HG03460 (cell line): ENCODE data around the gene RBMX2.
"Not testable (repeated sequence)": the region's sequence is repeated elsewhere in the genome, so short reads cannot be mapped to it uniquely, and the experiment has no call there.

Experiments used
- ATAC-seq: cut with Tn5 transposase; IDR thresholded peaks from one replicate; pipeline ENCODE4 v1.9.1; 2021; ENCODE audit not compliant: unreplicated experiment

Gene RBMX2

GRCh38 chrX:130401415-130402207 lies at the start of gene RBMX2:
Gene RBMX2, plus strand, starts transcription at chrX:130401987. Its CDS starts 46 bp downstream, at chrX:130402033.
- ATAC-seq, result peak; percentile 93

- ATAC-seq, result not testable (repeated sequence)
Observed at GRCh38 chrX:130352050-130352449, 49.7 kb upstream of the RBMX2 start.

DNA sequence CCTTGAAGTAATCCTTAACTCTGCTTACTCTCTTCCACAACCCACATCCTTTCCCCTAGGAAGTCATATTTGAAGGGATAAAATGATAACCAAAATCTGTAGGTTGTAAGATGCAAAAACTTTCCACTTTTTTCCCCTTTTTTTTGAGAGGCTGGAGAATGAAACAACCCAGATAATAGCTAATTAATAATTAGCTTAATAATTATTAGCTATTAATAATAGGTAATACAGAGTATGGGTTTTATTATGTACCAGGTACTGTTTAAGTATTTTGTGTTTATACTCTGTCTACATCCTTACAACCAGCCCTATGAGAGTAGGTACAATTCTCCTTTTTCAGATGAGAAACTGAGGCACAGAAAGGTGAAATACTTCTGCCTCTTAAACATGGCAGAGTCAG lies 25.7 kb upstream of the RBMX2 start:
- ATAC-seq, result no peak

- ATAC-seq, result no peak
Observed at GRCh38 chrX:130378024-130378669, 23.6 kb upstream of the RBMX2 start.

DNA sequence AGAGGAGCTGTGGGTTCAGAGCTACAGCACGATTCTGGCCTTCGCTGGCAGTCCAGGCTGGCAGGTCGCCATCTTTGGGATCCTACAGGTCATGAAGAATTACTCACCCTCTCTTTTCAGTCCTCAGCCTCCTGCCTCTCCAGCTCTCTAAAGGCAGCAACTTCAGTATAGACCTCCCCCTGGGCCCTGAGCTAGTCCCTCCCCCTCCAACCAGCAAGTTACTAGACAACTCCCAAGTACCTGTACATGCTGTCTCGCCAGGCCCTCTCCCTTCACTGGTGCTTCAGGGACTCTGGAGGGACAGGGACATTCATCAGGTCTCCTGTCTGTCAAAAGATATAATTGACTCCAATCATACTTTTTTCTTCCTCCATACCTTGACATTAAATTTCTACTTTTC lies 16.3 kb upstream of the RBMX2 start, which contains the start of gene GPR119:
TSS of gene GPR119 (minus strand) at position 155 of the 400 bp plus-strand sequence. CDS start 227 bp downstream, outside the sequence.
- ATAC-seq, result no peak

DNA sequence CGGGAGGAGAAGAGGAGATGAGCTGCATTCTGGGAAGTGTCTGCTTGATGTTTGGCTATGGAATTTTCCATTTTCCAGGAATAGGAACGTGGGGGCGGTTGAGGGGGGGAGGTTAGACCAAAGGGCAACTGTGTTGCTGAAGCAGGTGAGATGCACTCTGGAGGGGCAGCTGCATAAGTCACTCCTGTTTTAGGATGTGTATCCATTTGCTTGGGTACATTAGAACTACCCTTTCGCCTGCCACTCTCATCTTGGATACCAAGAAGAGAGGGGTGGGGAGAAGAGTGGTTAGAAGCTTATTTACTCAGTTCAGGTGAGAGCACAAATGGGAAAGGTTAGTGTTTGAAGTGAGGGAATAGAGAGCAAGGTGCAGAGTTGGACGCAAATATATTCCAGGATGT lies 15.4 kb upstream of the RBMX2 start:
- no peak for ATAC-seq

GRCh38 chrX:130393451-130394074 lies 8.2 kb upstream of the RBMX2 start:
- ATAC-seq, result no peak

- ATAC-seq, result no peak
Observed at GRCh38 chrX:130395341-130395740, 6.4 kb upstream of the RBMX2 start.

- no peak for ATAC-seq
Observed at GRCh38 chrX:130402208-130402684, 459 bp downstream of the RBMX2 start.

DNA sequence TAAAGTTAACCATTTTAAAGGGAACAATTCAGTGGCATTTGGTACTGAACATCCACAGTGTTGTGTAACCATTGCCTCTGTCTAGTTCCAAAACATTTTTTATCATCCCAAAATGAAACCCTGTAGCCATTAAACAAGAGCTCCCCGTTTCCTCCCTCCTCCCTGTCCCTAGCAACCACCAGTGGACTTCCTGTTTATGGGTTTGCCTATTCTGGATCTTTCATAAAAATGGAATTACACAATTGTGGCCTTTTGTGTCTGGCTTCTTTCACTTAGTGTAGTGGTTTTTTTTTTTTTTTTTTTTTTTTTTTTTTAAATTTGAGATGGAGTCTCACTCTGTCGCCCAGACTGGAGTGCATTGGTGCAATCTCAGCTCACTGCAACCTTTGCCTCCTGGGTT lies 11.6 kb downstream of the RBMX2 start:
- no peak for ATAC-seq

GRCh38 chrX:130414800-130415199 lies 13.0 kb downstream of the RBMX2 start:
- no peak for ATAC-seq

GRCh38 chrX:130415201-130415600 lies 13.4 kb downstream of the RBMX2 start:
- no peak for ATAC-seq

DNA sequence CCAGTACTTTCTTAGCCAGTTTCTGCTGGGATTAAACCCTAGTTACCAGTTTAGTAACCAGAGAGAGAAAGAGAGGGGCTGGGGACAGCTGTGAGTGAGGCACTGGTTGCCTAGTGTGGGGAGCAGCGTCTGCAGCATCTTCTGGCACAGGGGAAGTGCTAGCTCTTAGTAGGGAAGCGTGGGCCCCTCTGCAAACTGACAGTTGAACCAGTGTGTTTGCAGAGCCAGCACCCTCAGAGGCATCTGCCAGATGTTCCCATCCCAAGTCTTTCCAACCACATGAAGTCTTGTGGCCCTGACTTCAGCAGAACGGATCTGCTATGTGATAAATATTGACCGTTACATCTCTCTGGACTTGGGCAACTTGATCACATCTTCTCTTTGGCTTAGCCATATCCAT lies 15.0 kb downstream of the RBMX2 start:
- ATAC-seq, result no peak

GRCh38 chrX:130418066-130418465 lies 16.3 kb downstream of the RBMX2 start:
- peak; percentile 46 for ATAC-seq

DNA sequence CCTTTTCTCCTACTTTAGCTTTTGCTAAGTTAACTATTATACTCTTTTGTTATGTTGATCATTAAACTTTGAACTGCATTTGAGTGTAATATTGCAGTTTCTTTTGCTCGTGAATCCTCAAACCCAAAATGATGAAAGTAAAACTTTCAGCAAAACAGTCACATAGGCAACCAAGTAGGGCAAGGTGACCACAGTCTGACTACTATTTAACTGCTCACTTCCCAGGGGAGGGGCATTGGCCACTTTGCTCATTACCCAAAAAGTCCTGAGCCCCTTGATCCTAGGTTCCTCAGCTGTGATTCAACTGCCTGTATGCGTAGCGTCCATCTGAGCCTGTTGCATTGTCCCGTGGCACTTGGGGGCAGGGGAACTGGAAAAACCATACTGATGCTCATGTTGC lies 17.0 kb downstream of the RBMX2 start:
- ATAC-seq, result peak; percentile 53

DNA sequence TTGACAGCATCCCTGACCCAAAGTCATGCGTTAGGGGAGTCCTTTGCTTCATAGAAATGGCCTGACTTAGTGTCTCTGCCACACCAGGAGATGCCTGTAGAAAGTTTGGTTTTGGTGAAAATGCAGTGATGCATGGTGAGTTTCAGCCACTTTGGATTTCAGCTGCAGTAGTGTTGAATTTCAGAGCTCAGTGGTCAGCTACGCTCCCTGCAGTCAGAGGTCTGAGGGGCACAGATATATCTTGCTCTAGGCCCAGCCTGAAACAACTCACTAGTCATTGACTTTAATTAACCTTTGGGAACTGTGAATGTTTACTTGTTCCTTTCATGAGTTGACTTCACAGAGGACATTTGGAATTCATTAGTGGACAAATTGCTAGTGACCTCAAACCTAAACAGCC lies 17.5 kb downstream of the RBMX2 start:
- peak; percentile 44 for ATAC-seq

DNA sequence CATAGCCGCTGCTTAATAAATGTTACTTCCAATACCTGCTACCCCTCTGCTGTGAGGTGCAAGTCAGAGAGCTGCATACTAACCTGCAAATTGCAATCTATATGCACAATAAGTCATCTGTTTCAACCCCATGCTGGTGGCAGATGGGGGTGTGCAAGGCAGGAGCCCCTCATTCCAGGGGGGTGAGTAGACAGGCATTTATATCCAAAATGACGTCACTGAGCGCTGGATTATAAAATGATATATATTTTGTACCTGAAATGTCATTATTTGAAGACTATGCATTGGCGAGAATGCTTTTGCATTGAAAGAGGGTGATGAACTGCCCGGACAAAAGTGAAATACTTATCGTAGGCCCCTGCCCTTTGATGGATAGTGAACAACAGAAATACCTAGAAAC lies 24.7 kb downstream of the RBMX2 start:
- ATAC-seq, result no peak

- not testable (repeated sequence) for ATAC-seq
Observed at GRCh38 chrX:130429236-130429635, 27.4 kb downstream of the RBMX2 start.

DNA sequence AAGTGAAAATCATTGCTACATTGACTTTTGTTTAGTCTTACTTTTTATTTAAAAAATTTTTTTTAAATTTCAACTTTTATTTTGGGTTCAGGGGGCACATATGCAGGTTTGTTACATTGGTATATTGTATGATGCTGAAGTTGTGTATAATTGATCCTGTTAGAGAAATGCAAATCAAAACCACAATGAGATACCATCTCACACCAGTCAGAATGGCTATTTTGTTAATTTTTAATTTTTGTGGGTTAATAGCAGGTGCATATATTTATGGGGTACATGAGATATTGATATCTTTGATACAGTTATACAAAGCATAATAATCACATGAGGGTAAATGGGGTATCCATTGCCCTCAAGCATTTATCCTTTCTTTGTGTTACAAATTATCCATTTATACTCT lies 34.1 kb downstream of the RBMX2 start:
- ATAC-seq, result no peak

DNA sequence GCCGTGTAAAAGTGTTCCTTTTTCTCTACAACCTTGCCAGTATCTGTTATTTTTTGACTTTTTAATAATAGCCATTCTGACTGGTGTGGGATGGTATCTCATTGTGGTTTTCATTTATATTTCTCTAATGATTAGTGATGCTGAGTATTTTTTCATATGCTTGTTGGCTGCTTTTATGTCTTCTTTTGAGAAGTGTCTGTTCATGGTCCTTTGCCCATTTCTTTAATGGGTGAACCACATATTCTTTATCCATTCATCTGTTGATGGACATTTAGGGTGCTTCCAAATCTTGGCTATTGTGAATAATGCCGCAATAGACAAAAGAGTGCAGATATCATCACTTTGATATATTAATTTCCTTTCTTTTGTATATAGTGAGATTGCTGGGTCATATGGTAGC lies 36.2 kb downstream of the RBMX2 start:
- not testable (repeated sequence) for ATAC-seq

- no peak for ATAC-seq
Observed at GRCh38 chrX:130443875-130444274, 42.1 kb downstream of the RBMX2 start.
